ENCODE data around the gene VSIR.

The VSIR gene

GRCh38 chr10:71748671-71749191 lies 24.6 kb downstream of the VSIR start:
- DNase-seq (ENCODE audit: low read depth in 1 of 2, low spot score in 1 of 2): peak in 1 of 2 donors; percentile 56

GRCh38 chr10:71747551-71748523 lies 25.5 kb downstream of the VSIR start:
- DNase-seq (ENCODE audit: low read depth in 1 of 2, low spot score in 1 of 2): no peak

- DNase-seq (ENCODE audit: low read depth in 1 of 2, low spot score in 1 of 2): no peak
Measured at GRCh38 chr10:71747039-71747531, 26.2 kb downstream of the VSIR start.

- no peak for DNase-seq (ENCODE audit: low read depth in 1 of 2, low spot score in 1 of 2)
Measured at GRCh38 chr10:71746344-71747037, 26.8 kb downstream of the VSIR start.

- DNase-seq (ENCODE audit: low read depth in 1 of 2, low spot score in 1 of 2): no peak
Measured at GRCh38 chr10:71745664-71746250, 27.6 kb downstream of the VSIR start.

GRCh38 chr10:71744897-71745663 lies 28.2 kb downstream of the VSIR start:
- no peak for DNase-seq (ENCODE audit: low read depth in 1 of 2, low spot score in 1 of 2)

GRCh38 chr10:71743866-71744265 lies 29.5 kb downstream of the VSIR start:
- DNase-seq (ENCODE audit: low read depth in 1 of 2, low spot score in 1 of 2): no peak

- no peak for DNase-seq (ENCODE audit: low read depth in 1 of 2, low spot score in 1 of 2)
Measured at GRCh38 chr10:71743089-71743838, 30.1 kb downstream of the VSIR start.

- no peak for DNase-seq (ENCODE audit: low read depth in 1 of 2, low spot score in 1 of 2)
Measured at GRCh38 chr10:71742301-71743088, 30.8 kb downstream of the VSIR start.

- no peak for DNase-seq (ENCODE audit: low read depth in 1 of 2, low spot score in 1 of 2)
Measured at GRCh38 chr10:71741671-71742070, 31.6 kb downstream of the VSIR start.

- no peak for DNase-seq (ENCODE audit: low read depth in 1 of 2, low spot score in 1 of 2)
Measured at GRCh38 chr10:71741029-71741428, 32.3 kb downstream of the VSIR start.

GRCh38 chr10:71740069-71740653 lies 33.2 kb downstream of the VSIR start:
- no peak for DNase-seq (ENCODE audit: low read depth in 1 of 2, low spot score in 1 of 2)

GRCh38 chr10:71739358-71739900 lies 33.9 kb downstream of the VSIR start:
- no peak for DNase-seq (ENCODE audit: low read depth in 1 of 2, low spot score in 1 of 2)

GRCh38 chr10:71737834-71738197 lies 35.5 kb downstream of the VSIR start:
- no peak for DNase-seq (ENCODE audit: low read depth in 1 of 2, low spot score in 1 of 2)

GRCh38 chr10:71737001-71737833 lies 36.1 kb downstream of the VSIR start:
- DNase-seq (ENCODE audit: low read depth in 1 of 2, low spot score in 1 of 2): no peak

GRCh38 chr10:71736570-71736952 lies 36.8 kb downstream of the VSIR start:
- DNase-seq (ENCODE audit: low read depth in 1 of 2, low spot score in 1 of 2): no peak

GRCh38 chr10:71735709-71736569 lies 37.4 kb downstream of the VSIR start:
- DNase-seq (ENCODE audit: low read depth in 1 of 2, low spot score in 1 of 2): no peak
